A673 (cell line): ENCODE data around the gene OR1A1.

Experiments
- CTCF ChIP-seq: fragments of 300-800, 200-600 bp; sonication (generic); conservative IDR thresholded peaks from 2 replicates; pipeline ENCODE4 v1.5.1; 2017; ENCODE audit warnings: low read depth, mild to moderate bottlenecking, antibody characterized with exemption, low read length, moderate library complexity, mixed read lengths
- EZH2 ChIP-seq: fragments of 200-600 bp; sonication (generic); IDR thresholded peaks from 2 replicates; pipeline ENCODE4 v1.6.1; 2017; ENCODE audit warnings: borderline replicate concordance, low read depth, mild to moderate bottlenecking, mixed read lengths, antibody characterized with exemption, low read length; ENCODE audit not compliant: poor library complexity, severe bottlenecking

DNA sequence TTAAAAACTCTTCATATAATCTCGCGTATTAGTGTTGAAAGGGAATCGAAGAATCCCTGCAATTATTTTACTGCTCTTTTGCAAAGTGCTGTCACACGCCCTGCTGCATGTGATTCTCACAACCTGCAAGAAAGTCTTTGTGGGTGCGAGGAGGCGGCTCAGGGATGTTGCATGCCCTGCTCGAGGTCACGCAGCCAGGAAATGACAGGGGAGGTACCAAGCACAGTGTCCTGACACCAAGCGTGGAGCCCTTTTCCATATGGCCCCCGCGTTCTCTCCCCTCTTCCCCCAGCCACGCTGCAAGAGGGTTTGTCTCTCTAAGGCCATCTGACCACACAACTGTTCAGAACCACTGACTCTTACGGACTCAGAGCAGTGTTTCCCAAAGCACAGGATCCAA is 53.1 kb downstream of the OR1A1 start:
- TF ChIP-seq CTCF (no peak), EZH2 (no peak)
